Smooth muscle cell (in vitro differentiated cells): ENCODE results near the gene HDAC9. TPM values are rescaled to one million over a fixed set of nuclear protein-coding genes. Genes with fewer than 3 reads are reported as not detected.

Experiments used
- DNase-seq: peaks from one replicate; lab custom pipeline; 2025; ENCODE audit not compliant: unreplicated experiment; lab: John Stamatoyannopoulos, UW
- H2AFZ ChIP-seq: fragments of 200-600 bp; sonication (generic); 2 replicates; pipeline ENCODE4 v1.6.0; 2016; ENCODE audit warnings: antibody characterized with exemption, low read depth, mild to moderate bottlenecking
- H3F3A ChIP-seq: fragments of 200-600 bp; sonication (generic); 2 replicates; pipeline ENCODE4 v1.6.0; 2017; ENCODE audit warnings: antibody characterized with exemption, low read depth
- H3K27ac ChIP-seq: fragments of 200-600 bp; sonication (generic); 2 replicates; pipeline ENCODE4 v1.5.1; 2016; ENCODE audit warnings: low read depth, mild to moderate bottlenecking
- H3K27me3 ChIP-seq: fragments of 200-600 bp; sonication (generic); 2 replicates; pipeline ENCODE4 v1.6.1; 2016; ENCODE audit warnings: low read depth, mild to moderate bottlenecking
- H3K36me3 ChIP-seq: fragments of 200-600 bp; sonication (generic); 2 replicates; pipeline ENCODE4 v1.5.1; 2016; ENCODE audit warnings: low read depth
- H3K4me1 ChIP-seq: fragments of 200-600 bp; sonication (generic); 2 replicates; pipeline ENCODE4 v1.5.1; 2016; ENCODE audit warnings: low read depth
- H3K4me2 ChIP-seq: fragments of 200-600 bp; sonication (generic); 2 replicates; pipeline ENCODE4 v1.6.0; 2016; ENCODE audit warnings: mild to moderate bottlenecking
- H3K4me3 ChIP-seq: fragments of 200-600 bp; sonication (generic); 2 replicates; pipeline ENCODE4 v1.5.1; 2016; ENCODE audit warnings: mild to moderate bottlenecking
- H3K79me2 ChIP-seq: fragments of 200-600 bp; sonication (generic); 2 replicates; pipeline ENCODE4 v1.6.0; 2016; ENCODE audit warnings: low read depth, mild to moderate bottlenecking
- H3K9ac ChIP-seq: fragments of 200-600 bp; sonication (generic); 2 replicates; pipeline ENCODE4 v1.6.0; 2016; ENCODE audit warnings: low read depth
- H3K9me3 ChIP-seq: fragments of 200-600 bp; sonication (generic); replicated peaks from 2 replicates; pipeline ENCODE4 v1.5.1; 2016; ENCODE audit warnings: low read depth
- H4K20me1 ChIP-seq: fragments of 200-600 bp; sonication (generic); 2 replicates; pipeline ENCODE4 v1.6.0; 2016; ENCODE audit warnings: low read depth
- WGBS: methylation state at CpG from one replicate; pipeline ENCODE4 v1.1.7; 2016; ENCODE audit warnings: low lambda C conversion rate; 5-methylcytosine and 5-hydroxymethylcytosine counted together
- polyA plus RNA-seq: library from polyadenylated mRNA; unstranded; fragments of >200 nt; fragmentation: Nextera tagmentation; extraction: Ambion mirVana; gene quantifications from 2 replicates; pipeline ENCODE4 v1.2.1, GENCODE V29; 2016
- total RNA-seq: library from RNA; depleted of rRNA; stranded (reverse); fragments of >200 nt; gene quantifications from 2 replicates; pipeline ENCODE4 v1.2.3, GENCODE V29; 2014
- TF ChIP-seq, protein P1 (sequence below): fragments of 200-600 bp; sonication (generic); IDR thresholded peaks from 2 replicates; pipeline ENCODE4 v1.5.1; 2017; ENCODE audit warnings: borderline replicate concordance, mild to moderate bottlenecking, antibody characterized with exemption; ENCODE audit not compliant: insufficient read depth, poor library complexity, severe bottlenecking

HDAC9 gene
- total and polyA plus RNA-seq, 2 experiments from 2014 or later = 2.2 to 7.1 TPM

DNA sequence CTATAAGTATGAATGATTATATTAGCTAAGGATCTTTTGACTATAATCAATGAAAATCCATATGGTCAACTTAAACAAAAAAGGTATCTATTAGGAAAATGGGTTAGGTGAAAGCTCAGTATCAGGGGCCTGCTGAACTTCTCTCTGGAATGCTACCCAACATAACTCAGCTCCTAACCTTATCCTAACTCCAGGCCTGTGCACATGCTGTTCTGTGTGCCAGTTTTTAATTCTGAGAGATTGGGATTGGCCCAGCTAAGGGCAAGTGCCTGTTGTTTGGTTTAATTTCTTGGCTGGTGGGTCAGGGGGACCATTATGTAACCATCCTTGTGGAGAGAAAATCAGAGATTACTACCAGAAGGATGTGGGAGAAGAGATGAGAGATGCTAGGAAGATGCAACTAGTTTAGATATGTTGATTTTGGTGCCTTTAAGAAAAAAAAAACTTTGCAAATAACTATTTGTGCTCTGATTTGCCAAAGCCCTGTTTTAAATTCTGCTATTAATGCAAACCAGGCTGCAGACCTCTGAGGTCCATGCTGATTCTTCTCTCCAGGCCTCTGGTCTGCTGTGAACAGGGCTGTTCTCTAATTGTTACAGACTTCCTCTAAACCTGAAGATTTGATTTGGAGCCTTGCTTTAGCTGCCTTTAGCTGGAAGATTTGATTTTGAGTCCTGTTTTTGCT is 23.9 kb upstream of the HDAC9 start:
- H4K20me1 ChIP-seq = no peaks in the 10 kb centered on the region
- H3K9ac ChIP-seq = no peak overlapping the region
- H3K27ac ChIP-seq = no peak overlapping the region
- H3K27me3 ChIP-seq = no peaks in the 10 kb centered on the region
- TF ChIP-seq, protein P1, sequence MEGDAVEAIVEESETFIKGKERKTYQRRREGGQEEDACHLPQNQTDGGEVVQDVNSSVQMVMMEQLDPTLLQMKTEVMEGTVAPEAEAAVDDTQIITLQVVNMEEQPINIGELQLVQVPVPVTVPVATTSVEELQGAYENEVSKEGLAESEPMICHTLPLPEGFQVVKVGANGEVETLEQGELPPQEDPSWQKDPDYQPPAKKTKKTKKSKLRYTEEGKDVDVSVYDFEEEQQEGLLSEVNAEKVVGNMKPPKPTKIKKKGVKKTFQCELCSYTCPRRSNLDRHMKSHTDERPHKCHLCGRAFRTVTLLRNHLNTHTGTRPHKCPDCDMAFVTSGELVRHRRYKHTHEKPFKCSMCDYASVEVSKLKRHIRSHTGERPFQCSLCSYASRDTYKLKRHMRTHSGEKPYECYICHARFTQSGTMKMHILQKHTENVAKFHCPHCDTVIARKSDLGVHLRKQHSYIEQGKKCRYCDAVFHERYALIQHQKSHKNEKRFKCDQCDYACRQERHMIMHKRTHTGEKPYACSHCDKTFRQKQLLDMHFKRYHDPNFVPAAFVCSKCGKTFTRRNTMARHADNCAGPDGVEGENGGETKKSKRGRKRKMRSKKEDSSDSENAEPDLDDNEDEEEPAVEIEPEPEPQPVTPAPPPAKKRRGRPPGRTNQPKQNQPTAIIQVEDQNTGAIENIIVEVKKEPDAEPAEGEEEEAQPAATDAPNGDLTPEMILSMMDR = no peak
- H3K36me3 ChIP-seq = no peaks in the 10 kb centered on the region
- no peak for DNase-seq
- H3K4me3 ChIP-seq = no peak overlapping the region
- H3K4me1 ChIP-seq = no peaks in the 10 kb centered on the region
- H3F3A ChIP-seq = no peaks in the 10 kb centered on the region
- H2AFZ ChIP-seq = peak overlapping the region; percentile 8
- no peaks in the 10 kb centered on the region for H3K9me3 ChIP-seq
- no peaks in the 10 kb centered on the region for H3K79me2 ChIP-seq
- H3K4me2 ChIP-seq = no peak overlapping the region

DNA sequence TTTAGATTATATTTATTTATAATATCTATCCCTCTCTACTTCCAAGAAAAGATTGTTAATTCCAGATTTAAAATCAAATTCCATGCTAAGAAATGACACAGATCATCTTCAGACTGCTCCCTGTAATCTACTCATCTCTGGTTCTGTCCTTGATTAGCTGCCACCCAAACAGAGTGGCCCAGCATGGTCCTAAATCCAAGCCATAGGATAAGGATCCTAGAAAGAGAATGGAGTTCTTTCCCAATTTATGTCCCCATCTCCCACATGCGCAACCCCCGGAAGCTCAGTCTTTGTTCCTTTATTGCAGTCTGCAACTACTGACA is 23.4 kb upstream of the HDAC9 start:
- no peak overlapping the region for H3K27ac ChIP-seq
- TF ChIP-seq, protein P1 = no peak
- no peak overlapping the region for H3K9ac ChIP-seq
- no peak overlapping the region for H3K4me2 ChIP-seq
- no peaks in the 10 kb centered on the region for H3K79me2 ChIP-seq
- no peak overlapping the region for H3K4me3 ChIP-seq
- H3K4me1 ChIP-seq = no peaks in the 10 kb centered on the region
- no peak overlapping the region for H2AFZ ChIP-seq
- 98% methylated on average over 2 of the region's 2 CpGs for WGBS
- no peaks in the 10 kb centered on the region for H3K27me3 ChIP-seq
- no peaks in the 10 kb centered on the region for H4K20me1 ChIP-seq
- no peaks in the 10 kb centered on the region for H3K9me3 ChIP-seq
- no peaks in the 10 kb centered on the region for H3K36me3 ChIP-seq
- DNase-seq = no peak
- H3F3A ChIP-seq = no peaks in the 10 kb centered on the region

DNA sequence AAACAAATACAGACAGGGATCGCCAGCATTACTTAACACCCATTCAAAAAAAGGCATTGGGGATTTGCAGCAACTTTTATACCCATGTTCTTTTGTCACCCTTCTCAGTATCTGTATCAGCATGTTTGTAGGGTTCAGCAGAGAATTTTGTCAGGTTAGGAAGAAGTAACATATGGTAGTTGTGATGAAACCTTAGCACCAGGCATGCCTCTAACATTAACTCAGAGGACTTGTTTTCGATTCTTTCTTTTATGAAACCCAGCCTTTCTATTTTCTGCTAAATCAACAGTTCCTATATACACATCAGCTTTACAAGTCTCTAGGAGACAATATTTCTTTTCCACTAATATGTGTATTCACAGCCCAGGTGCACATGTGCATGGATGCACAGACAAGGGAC is 22.4 kb upstream of the HDAC9 start:
- H3K79me2 ChIP-seq = no peaks in the 10 kb centered on the region
- no peak overlapping the region for H2AFZ ChIP-seq
- no peak overlapping the region for H3K27ac ChIP-seq
- H3K27me3 ChIP-seq = no peaks in the 10 kb centered on the region
- DNase-seq = no peak
- no peaks in the 10 kb centered on the region for H3K4me1 ChIP-seq
- no peaks in the 10 kb centered on the region for H3F3A ChIP-seq
- H3K4me3 ChIP-seq = no peak overlapping the region
- no peaks in the 10 kb centered on the region for H3K9me3 ChIP-seq
- WGBS = 94% methylated on average over 2 of the region's 2 CpGs
- no peak overlapping the region for H3K4me2 ChIP-seq
- no peak overlapping the region for H3K9ac ChIP-seq
- no peaks in the 10 kb centered on the region for H3K36me3 ChIP-seq
- TF ChIP-seq, protein P1 = no peak
- H4K20me1 ChIP-seq = no peaks in the 10 kb centered on the region

- Histone ChIP-seq H3K9ac (no peak overlapping the region), H2AFZ (peak overlapping the region; percentile 27), H4K20me1 (no peaks in the 10 kb centered on the region), H3K9me3 (no peaks in the 10 kb centered on the region), H3F3A (no peaks in the 10 kb centered on the region), H3K4me1 (no peaks in the 10 kb centered on the region), H3K4me2 (no peak overlapping the region), H3K27ac (no peak overlapping the region), H3K4me3 (no peak overlapping the region), H3K36me3 (no peaks in the 10 kb centered on the region), H3K79me2 (no peaks in the 10 kb centered on the region), H3K27me3 (no peaks in the 10 kb centered on the region)
- TF ChIP-seq, protein P1 = no peak
- WGBS = 62% methylated on average over 1 of the region's 1 CpG
- DNase-seq = no peak
Measured at GRCh38 chr7:18474944-18475343, 20.6 kb upstream of the HDAC9 start.
